Smooth muscle cell (in vitro differentiated cells): ENCODE measurements around the gene NDUFB6. TPM values are rescaled to one million over a fixed set of nuclear protein-coding genes. Genes with fewer than 3 reads are reported as not detected.
A peak's percentile ranks its signal among the peaks of the same experiment; 100 is the strongest.

Source experiments
- DNase-seq: peaks from one replicate; lab custom pipeline; 2025; ENCODE audit not compliant: unreplicated experiment; lab: John Stamatoyannopoulos, UW
- H2AFZ ChIP-seq: fragments of 200-600 bp; sonication (generic); 2 replicates; pipeline ENCODE4 v1.6.0; 2016; ENCODE audit warnings: antibody characterized with exemption, low read depth, mild to moderate bottlenecking
- H3F3A ChIP-seq: fragments of 200-600 bp; sonication (generic); 2 replicates; pipeline ENCODE4 v1.6.0; 2017; ENCODE audit warnings: antibody characterized with exemption, low read depth
- H3K27ac ChIP-seq: fragments of 200-600 bp; sonication (generic); 2 replicates; pipeline ENCODE4 v1.5.1; 2016; ENCODE audit warnings: low read depth, mild to moderate bottlenecking
- H3K27me3 ChIP-seq: fragments of 200-600 bp; sonication (generic); 2 replicates; pipeline ENCODE4 v1.6.1; 2016; ENCODE audit warnings: low read depth, mild to moderate bottlenecking
- H3K36me3 ChIP-seq: fragments of 200-600 bp; sonication (generic); 2 replicates; pipeline ENCODE4 v1.5.1; 2016; ENCODE audit warnings: low read depth
- H3K4me1 ChIP-seq: fragments of 200-600 bp; sonication (generic); 2 replicates; pipeline ENCODE4 v1.5.1; 2016; ENCODE audit warnings: low read depth
- H3K4me2 ChIP-seq: fragments of 200-600 bp; sonication (generic); 2 replicates; pipeline ENCODE4 v1.6.0; 2016; ENCODE audit warnings: mild to moderate bottlenecking
- H3K4me3 ChIP-seq: fragments of 200-600 bp; sonication (generic); 2 replicates; pipeline ENCODE4 v1.5.1; 2016; ENCODE audit warnings: mild to moderate bottlenecking
- H3K79me2 ChIP-seq: fragments of 200-600 bp; sonication (generic); 2 replicates; pipeline ENCODE4 v1.6.0; 2016; ENCODE audit warnings: low read depth, mild to moderate bottlenecking
- H3K9ac ChIP-seq: fragments of 200-600 bp; sonication (generic); 2 replicates; pipeline ENCODE4 v1.6.0; 2016; ENCODE audit warnings: low read depth
- H3K9me3 ChIP-seq: fragments of 200-600 bp; sonication (generic); replicated peaks from 2 replicates; pipeline ENCODE4 v1.5.1; 2016; ENCODE audit warnings: low read depth
- H4K20me1 ChIP-seq: fragments of 200-600 bp; sonication (generic); 2 replicates; pipeline ENCODE4 v1.6.0; 2016; ENCODE audit warnings: low read depth
- CTCF ChIP-seq: fragments of 200-600 bp; sonication (generic); IDR thresholded peaks from 2 replicates; pipeline ENCODE4 v1.5.1; 2017; ENCODE audit warnings: borderline replicate concordance, mild to moderate bottlenecking, antibody characterized with exemption; ENCODE audit not compliant: insufficient read depth, poor library complexity, severe bottlenecking
- WGBS: methylation state at CpG from one replicate; pipeline ENCODE4 v1.1.7; 2016; ENCODE audit warnings: low lambda C conversion rate; 5-methylcytosine and 5-hydroxymethylcytosine counted together
- polyA plus RNA-seq: library from polyadenylated mRNA; unstranded; fragments of >200 nt; fragmentation: Nextera tagmentation; extraction: Ambion mirVana; gene quantifications from 2 replicates; pipeline ENCODE4 v1.2.1, GENCODE V29; 2016
- total RNA-seq: library from RNA; depleted of rRNA; stranded (reverse); fragments of >200 nt; gene quantifications from 2 replicates; pipeline ENCODE4 v1.2.3, GENCODE V29; 2014

Gene NDUFB6
- total and polyA plus RNA-seq, 2 experiments from 2014 or later, result 162 to 172 TPM

- no peak for TF ChIP-seq CTCF
- peak overlapping the region; percentile 19 for H3K4me2 ChIP-seq
Observed at GRCh38 chr9:32590898-32591297, 17.9 kb upstream of the NDUFB6 start.

GRCh38 chr9:32590476-32590875 lies 17.5 kb upstream of the NDUFB6 start:
- no peak overlapping the region for H3K4me3 ChIP-seq
- DNase-seq, result no peak

More at GRCh38 chr9:32590898-32591297, 17.9 kb upstream of the NDUFB6 start:
- no peaks in the 10 kb centered on the region for H3F3A ChIP-seq
- H3K36me3 ChIP-seq, result no peaks in the 10 kb centered on the region
- no peak overlapping the region for H3K4me3 ChIP-seq
- H3K27ac ChIP-seq, result peak overlapping the region; percentile 73
- no peaks in the 10 kb centered on the region for H3K27me3 ChIP-seq
- no peaks in the 10 kb centered on the region for H3K9me3 ChIP-seq
- H3K79me2 ChIP-seq, result no peaks in the 10 kb centered on the region
- no peak overlapping the region for H3K9ac ChIP-seq
- WGBS, result 44% methylated on average over 1 of the region's 1 CpG
- H3K4me1 ChIP-seq, result peaks cover 6% of the 10 kb centered on the region
- no peak for DNase-seq
- no peaks in the 10 kb centered on the region for H4K20me1 ChIP-seq
- no peak overlapping the region for H2AFZ ChIP-seq

GRCh38 chr9:32589083-32589723 lies 16.2 kb upstream of the NDUFB6 start:
- H3K4me3 ChIP-seq, result no peak overlapping the region
- 45% methylated on average over 6 of the region's 6 CpGs for WGBS
- peak; percentile 43 for TF ChIP-seq CTCF
- no peaks in the 10 kb centered on the region for H3K79me2 ChIP-seq
- no peaks in the 10 kb centered on the region for H4K20me1 ChIP-seq
- H3K4me2 ChIP-seq, result peak overlapping the region; percentile 5
- no peaks in the 10 kb centered on the region for H3K9me3 ChIP-seq
- no peaks in the 10 kb centered on the region for H3K27me3 ChIP-seq
- peaks cover 6% of the 10 kb centered on the region for H3K4me1 ChIP-seq
- no peak overlapping the region for H2AFZ ChIP-seq
- peak overlapping the region; percentile 73 for H3K27ac ChIP-seq
- no peak overlapping the region for H3K9ac ChIP-seq
- no peak for DNase-seq
- no peaks in the 10 kb centered on the region for H3K36me3 ChIP-seq
- H3F3A ChIP-seq, result no peaks in the 10 kb centered on the region

More at GRCh38 chr9:32590476-32590875, 17.5 kb upstream of the NDUFB6 start:
- 34% methylated on average over 2 of the region's 2 CpGs for WGBS
- H3K79me2 ChIP-seq, result no peaks in the 10 kb centered on the region
- no peak overlapping the region for H2AFZ ChIP-seq
- TF ChIP-seq CTCF, result no peak
- H3F3A ChIP-seq, result no peaks in the 10 kb centered on the region
- peaks cover 6% of the 10 kb centered on the region for H3K4me1 ChIP-seq
- H3K4me2 ChIP-seq, result peak overlapping the region; percentile 19
- no peaks in the 10 kb centered on the region for H3K36me3 ChIP-seq
- H3K9me3 ChIP-seq, result no peaks in the 10 kb centered on the region
- no peak overlapping the region for H3K9ac ChIP-seq
- H3K27me3 ChIP-seq, result no peaks in the 10 kb centered on the region
- peak overlapping the region; percentile 73 for H3K27ac ChIP-seq
- H4K20me1 ChIP-seq, result no peaks in the 10 kb centered on the region

GRCh38 chr9:32587901-32588300 lies 14.9 kb upstream of the NDUFB6 start:
- no peaks in the 10 kb centered on the region for H3K9me3 ChIP-seq
- no peaks in the 10 kb centered on the region for H3F3A ChIP-seq
- no peak overlapping the region for H3K9ac ChIP-seq
- no peaks in the 10 kb centered on the region for H4K20me1 ChIP-seq
- no peaks in the 10 kb centered on the region for H3K36me3 ChIP-seq
- H3K27me3 ChIP-seq, result no peaks in the 10 kb centered on the region
- H2AFZ ChIP-seq, result no peak overlapping the region
- no peak overlapping the region for H3K4me2 ChIP-seq
- TF ChIP-seq CTCF, result no peak
- H3K4me3 ChIP-seq, result no peak overlapping the region
- H3K4me1 ChIP-seq, result peaks cover 6% of the 10 kb centered on the region
- H3K27ac ChIP-seq, result peak overlapping the region; percentile 14
- no peaks in the 10 kb centered on the region for H3K79me2 ChIP-seq
- no peak for DNase-seq
